Common myeloid progenitor, CD34-positive (primary cell): ENCODE data around the gene DCXR.

ENCODE experiments used
- CTCF ChIA-PET: fragments of 350-600 bp; sonication (Branson Sonifier 250); formaldehyde crosslinking; loops from one replicate; lab custom pipeline; 2021; ENCODE audit warnings: antibody characterized with exemption; lab: Charles Lee
- POLR2A ChIA-PET: fragments of 350-600 bp; sonication (Branson Sonifier 250); formaldehyde crosslinking; loops from one replicate; lab custom pipeline; 2021; ENCODE audit warnings: antibody characterized with exemption; lab: Charles Lee
- DNase-seq, 3 donors: peaks; one replicate each; pipeline versions ENCODE4 v3.0.0 to v3.0.0-alpha.2; 2013
- H3K27ac ChIP-seq, 2 experiments: 1 replicate in 1 of 2; 2 replicates in 1 of 2; pipeline ENCODE4 v1.7.0; 2013; ENCODE audit warnings: inconsistent platforms in 2 of 2, low read length in 2 of 2, mild to moderate bottlenecking in 2 of 2, low read depth in 1 of 2, moderate library complexity in 1 of 2; ENCODE audit not compliant: severe bottlenecking in 2 of 2, insufficient read depth in 1 of 2, poor library complexity in 1 of 2
- H3K27me3 ChIP-seq, 5 experiments: replicated peaks in 2 of 5; 1 replicate in 3 of 5; 2 replicates in 2 of 5; pipeline versions ENCODE4 v1.6.1 to v1.7.0; 2013; ENCODE audit warnings: low read length in 4 of 5, mild to moderate bottlenecking in 2 of 5, moderate library complexity in 2 of 5, inconsistent platforms in 1 of 5; ENCODE audit not compliant: insufficient read depth in 5 of 5, control insufficient read depth in 4 of 5
- H3K36me3 ChIP-seq, 4 experiments: 1 replicate in 2 of 4; 2 replicates in 2 of 4; pipeline versions ENCODE4 v1.6.1 to v1.7.0; 2013; ENCODE audit warnings: low read length in 3 of 4, control low read depth in 1 of 4, mild to moderate bottlenecking in 1 of 4; ENCODE audit not compliant: control insufficient read depth in 4 of 4, insufficient read depth in 4 of 4
- H3K4me1 ChIP-seq, 4 experiments: 1 replicate in 3 of 4; 2 replicates in 1 of 4; pipeline versions ENCODE4 v1.6.1 to v1.7.1; 2013; ENCODE audit warnings: low read length in 3 of 4, mild to moderate bottlenecking in 3 of 4, control low read depth in 1 of 4, inconsistent platforms in 1 of 4, moderate library complexity in 1 of 4; ENCODE audit not compliant: control insufficient read depth in 4 of 4, insufficient read depth in 4 of 4; ENCODE audit errors: control extremely low read depth in 1 of 4
- H3K4me3 ChIP-seq, 7 experiments: 1 replicate in 4 of 7; 2 replicates in 3 of 7; pipeline versions ENCODE4 v1.5.1 to v1.7.0; 2013; ENCODE audit warnings: mild to moderate bottlenecking in 7 of 7, low read length in 6 of 7, moderate library complexity in 6 of 7, inconsistent platforms in 2 of 7, low read depth in 2 of 7, control low read depth in 1 of 7; ENCODE audit not compliant: insufficient read depth in 4 of 7, control insufficient read depth in 1 of 7; ENCODE audit errors: extremely low read depth in 1 of 7
- H3K9me3 ChIP-seq, 5 experiments: 1 replicate in 4 of 5; 2 replicates in 1 of 5; pipeline versions ENCODE4 v1.6.1 to v1.7.1; 2013; ENCODE audit warnings: low read length in 4 of 5, mild to moderate bottlenecking in 2 of 5, inconsistent platforms in 1 of 5, low read depth in 1 of 5, moderate library complexity in 1 of 5; ENCODE audit not compliant: control insufficient read depth in 4 of 5, insufficient read depth in 2 of 5; ENCODE audit errors: control extremely low read depth in 1 of 5
- WGBS: methylation state at CpG from one replicate; pipeline ENCODE4 v1.1.5; 2013; ENCODE audit not compliant: insufficient coverage; 5-methylcytosine and 5-hydroxymethylcytosine counted together

The DCXR gene

GRCh38 chr17:82028246-82028645 lies 9.3 kb downstream of the DCXR start:
- ChIA-PET CTCF (interaction anchor here (1.7 to 3.2 kb wide), 2 partner anchors 9 to 10 kb away, joined by 5 to 11 read pairs; partner anchors contain the start of gene DCXR), POLR2A (no interaction called here)
- peaks cover 0 to 12% (median 4%) of the 10 kb centered on the region in 4 experiments for H3K36me3 ChIP-seq
- H3K4me1 ChIP-seq: peaks cover 0 to 47% (median 34%) of the 10 kb centered on the region in 4 experiments
- H3K9me3 ChIP-seq: no peaks in the 10 kb centered on the region
- DNase-seq: no peak
- no peaks in the 10 kb centered on the region for H3K27me3 ChIP-seq
- no peak overlapping the region for H3K27ac ChIP-seq
- no peak overlapping the region for H3K4me3 ChIP-seq
- 98% methylated on average over 11 of the region's 13 CpGs for WGBS

- H3K27me3 ChIP-seq: no peaks in the 10 kb centered on the region
- no peaks in the 10 kb centered on the region for H3K9me3 ChIP-seq
- no peak for DNase-seq
- peaks cover 0 to 46% (median 36%) of the 10 kb centered on the region in 4 experiments for H3K4me1 ChIP-seq
- WGBS: 97% methylated on average over 23 of the region's 25 CpGs
- no peak overlapping the region for H3K27ac ChIP-seq
- CTCF ChIA-PET: interaction anchor here (1.1 to 1.3 kb wide), 3 partner anchors 9 to 129 kb away, joined by 3 to 4 read pairs (median 3); no protein-coding TSS in a partner anchor
- POLR2A ChIA-PET: no interaction called here
- no peak overlapping the region for H3K4me3 ChIP-seq
- H3K36me3 ChIP-seq: peaks cover 0 to 12% (median 4%) of the 10 kb centered on the region in 4 experiments
Measured at GRCh38 chr17:82025401-82026107, 11.9 kb downstream of the DCXR start.

- 95% methylated on average over 8 of the region's 17 CpGs for WGBS
- CTCF ChIA-PET: interaction anchor here (1.2 to 6.8 kb wide), 2 partner anchors 10 to 63 kb away, joined by 3 to 117 read pairs; partner anchors contain the start of gene NOTUM
- Histone ChIP-seq H3K27me3 (no peaks in the 10 kb centered on the region), H3K4me1 (peaks cover 0 to 40% (median 29%) of the 10 kb centered on the region in 4 experiments), H3K4me3 (no peak overlapping the region), H3K36me3 (peaks cover 0 to 12% (median 4%) of the 10 kb centered on the region in 4 experiments), H3K9me3 (no peaks in the 10 kb centered on the region), H3K27ac (no peak overlapping the region)
- no peak for DNase-seq
- POLR2A ChIA-PET: no interaction called here
Measured at GRCh38 chr17:82024859-82025258, 12.6 kb downstream of the DCXR start.

GRCh38 chr17:82023447-82024241 lies 13.9 kb downstream of the DCXR start:
- Histone ChIP-seq H3K9me3 (no peaks in the 10 kb centered on the region), H3K27me3 (no peaks in the 10 kb centered on the region), H3K4me3 (peak overlapping the region; percentile 61 to 80 (median 76)), H3K4me1 (peaks cover 0 to 40% (median 29%) of the 10 kb centered on the region in 4 experiments), H3K27ac (peak overlapping the region in 1 of 2 experiments; percentile 14), H3K36me3 (peaks cover 0 to 11% (median 5%) of the 10 kb centered on the region in 4 experiments)
- ChIA-PET CTCF (interaction anchor here (0.8 to 6.8 kb wide), 5 partner anchors 20 to 95 kb away, joined by 3 to 117 read pairs (median 3); partner anchors contain the start of gene NOTUM), POLR2A (interaction anchor here (0.5 kb wide), 1 partner anchor 93 kb away, joined by 3 read pairs; no protein-coding TSS in a partner anchor)
- WGBS: 6% methylated on average over 55 of the region's 55 CpGs
- DNase-seq: peak in 2 of 3 donors; percentile 34 to 37

GRCh38 chr17:82022981-82023446 lies 14.5 kb downstream of the DCXR start, which contains the start of gene LRRC45:
LRRC45 (plus strand) TSS chr17:82023305; CDS start chr17:82023644, 339 bp downstream.
- Histone ChIP-seq H3K9me3 (no peaks in the 10 kb centered on the region), H3K4me3 (peak within 1 kb of the TSS; percentile 64 to 85 (median 80)), H3K27ac (peak within 1 kb of the TSS in 1 of 2 experiments; percentile 76), H3K27me3 (no peaks in the 10 kb centered on the region), H3K36me3 (peaks cover 0 to 14% (median 6%) of the 10 kb centered on the region in 4 experiments), H3K4me1 (peaks cover 0 to 40% (median 29%) of the 10 kb centered on the region in 4 experiments)
- POLR2A ChIA-PET: interaction anchor here (0.5 kb wide), 2 partner anchors 46 to 93 kb away, joined by 3 to 4 read pairs; no protein-coding TSS in a partner anchor
- CTCF ChIA-PET: interaction anchor here (1.3 to 6.8 kb wide), 6 partner anchors 14 to 95 kb away, joined by 3 to 117 read pairs (median 12); partner anchors contain the start of gene NOTUM
- peak; percentile 99 to 100 (median 100) for DNase-seq
- WGBS: 0% methylated on average over 42 of the region's 42 CpGs

GRCh38 chr17:82022310-82022980 lies 15.1 kb downstream of the DCXR start, which contains the start of gene CENPX:
CENPX (minus strand) TSS chr17:82022878; CDS start chr17:82022861, 17 bp downstream.
- CTCF ChIA-PET: interaction anchor here (1.3 to 6.8 kb wide), 9 partner anchors 14 to 94 kb away, joined by 3 to 117 read pairs (median 5); partner anchors contain the start of gene NOTUM
- Histone ChIP-seq H3K4me1 (peaks cover 0 to 40% (median 29%) of the 10 kb centered on the region in 4 experiments), H3K36me3 (peaks cover 0 to 19% (median 7%) of the 10 kb centered on the region in 4 experiments), H3K27me3 (no peaks in the 10 kb centered on the region), H3K9me3 (no peaks in the 10 kb centered on the region), H3K4me3 (peak within 1 kb of the TSS; percentile 64 to 85 (median 80)), H3K27ac (peak within 1 kb of the TSS in 1 of 2 experiments; percentile 76)
- WGBS: under 1% methylated on average over 56 of the region's 64 CpGs
- POLR2A ChIA-PET: interaction anchor here (0.5 to 2.1 kb wide), 3 partner anchors 46 to 354 kb away, joined by 4 to 11 read pairs (median 4); no protein-coding TSS in a partner anchor
- peak in 1 of 3 donors; percentile 37 for DNase-seq
